Measurements from ENCODE around the gene ZNF442.
A peak's percentile ranks its signal among the peaks of the same experiment; 100 is the strongest.
"Not testable (repeated sequence)": the region's sequence is repeated elsewhere in the genome, so short reads cannot be mapped to it uniquely, and the experiment has no call there.

The ZNF442 gene

GRCh38 chr19:12364391-12365235, 870 bp downstream of the ZNF442 start:
- H3K4me3 ChIP-seq (ENCODE audit: extremely low read depth, insufficient read depth, low read length, poor library complexity, severe bottlenecking): peak overlapping the region; percentile 76
- H3K27ac ChIP-seq (ENCODE audit: low read depth, low read length, severe bottlenecking): peak overlapping the region; percentile 95
- H3K36me3 ChIP-seq (ENCODE audit: control insufficient read depth, insufficient read depth, low read length): peaks cover 7% of the 10 kb centered on the region
- H3K9me3 ChIP-seq (ENCODE audit: control insufficient read depth, low read length): peaks cover 30% of the 10 kb centered on the region
- H3K4me1 ChIP-seq (ENCODE audit: control insufficient read depth, insufficient read depth, low read length, poor library complexity, severe bottlenecking): no peaks in the 10 kb centered on the region
- WGBS, 2 experiments (ENCODE audit: insufficient coverage in 2 of 2): 18 to 25% methylated on average over 23 to 27 of the region's 28 CpGs

GRCh38 chr19:12362236-12362635, 3.2 kb downstream of the ZNF442 start:
- not testable (repeated sequence) for H3K4me1 ChIP-seq (ENCODE audit: control insufficient read depth, insufficient read depth, low read length, poor library complexity, severe bottlenecking); H3K36me3 ChIP-seq (ENCODE audit: control insufficient read depth, insufficient read depth, low read length); H3K27ac ChIP-seq (ENCODE audit: low read depth, low read length, severe bottlenecking); H3K4me3 ChIP-seq (ENCODE audit: extremely low read depth, insufficient read depth, low read length, poor library complexity, severe bottlenecking)
- peaks cover 44% of the 10 kb centered on the region for H3K9me3 ChIP-seq (ENCODE audit: control insufficient read depth, low read length)
- 93 to 98% methylated on average over 17 to 30 of the region's 30 CpGs for WGBS, 2 experiments (ENCODE audit: insufficient coverage in 2 of 2)

GRCh38 chr19:12353375-12353774, 12.1 kb downstream of the ZNF442 start:
- no peak overlapping the region for H3K27ac ChIP-seq (ENCODE audit: low read depth, low read length, severe bottlenecking)
- 90 to 100% methylated on average over 1 to 2 of the region's 4 CpGs for WGBS, 2 experiments (ENCODE audit: insufficient coverage in 2 of 2)
- peaks cover 76% of the 10 kb centered on the region for H3K9me3 ChIP-seq (ENCODE audit: control insufficient read depth, low read length)
- H3K36me3 ChIP-seq (ENCODE audit: control insufficient read depth, insufficient read depth, low read length): peaks cover 32% of the 10 kb centered on the region
- H3K4me1 ChIP-seq (ENCODE audit: control insufficient read depth, insufficient read depth, low read length, poor library complexity, severe bottlenecking): no peaks in the 10 kb centered on the region
- no peak overlapping the region for H3K4me3 ChIP-seq (ENCODE audit: extremely low read depth, insufficient read depth, low read length, poor library complexity, severe bottlenecking)

DNA sequence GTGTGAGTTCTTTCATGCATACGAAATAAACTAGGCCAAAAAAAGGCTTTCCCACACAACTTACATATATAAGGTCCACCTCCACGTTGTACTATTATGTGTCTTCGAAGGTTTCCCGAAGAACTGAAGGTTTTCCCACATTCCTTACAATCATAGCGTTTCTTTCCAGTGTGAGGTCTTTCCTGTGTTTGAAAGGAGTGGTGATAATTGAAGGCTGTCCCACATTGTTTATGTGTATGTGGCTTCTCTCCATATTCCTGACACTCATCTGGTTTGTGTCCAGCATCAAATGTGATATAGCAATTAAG, 14.6 kb downstream of the ZNF442 start:
- Histone ChIP-seq H3K27ac (ENCODE audit: low read depth, low read length, severe bottlenecking) (no peak overlapping the region), H3K36me3 (ENCODE audit: control insufficient read depth, insufficient read depth, low read length) (peaks cover 32% of the 10 kb centered on the region), H3K4me3 (ENCODE audit: extremely low read depth, insufficient read depth, low read length, poor library complexity, severe bottlenecking) (no peak overlapping the region), H3K4me1 (ENCODE audit: control insufficient read depth, insufficient read depth, low read length, poor library complexity, severe bottlenecking) (no peaks in the 10 kb centered on the region), H3K9me3 (ENCODE audit: control insufficient read depth, low read length) (peaks cover 77% of the 10 kb centered on the region)
- 100% methylated on average over 2 of the region's 5 CpGs for WGBS, 2 experiments (ENCODE audit: insufficient coverage in 2 of 2)

GRCh38 chr19:12350185-12350889, 15.1 kb downstream of the ZNF442 start:
- H3K36me3 ChIP-seq (ENCODE audit: control insufficient read depth, insufficient read depth, low read length): peaks cover 32% of the 10 kb centered on the region
- WGBS, 2 experiments (ENCODE audit: insufficient coverage in 2 of 2): 98% methylated on average over 6 to 7 of the region's 8 CpGs
- no peaks in the 10 kb centered on the region for H3K4me1 ChIP-seq (ENCODE audit: control insufficient read depth, insufficient read depth, low read length, poor library complexity, severe bottlenecking)
- H3K4me3 ChIP-seq (ENCODE audit: extremely low read depth, insufficient read depth, low read length, poor library complexity, severe bottlenecking): no peak overlapping the region
- H3K27ac ChIP-seq (ENCODE audit: low read depth, low read length, severe bottlenecking): no peak overlapping the region
- peaks cover 73% of the 10 kb centered on the region for H3K9me3 ChIP-seq (ENCODE audit: control insufficient read depth, low read length)

DNA sequence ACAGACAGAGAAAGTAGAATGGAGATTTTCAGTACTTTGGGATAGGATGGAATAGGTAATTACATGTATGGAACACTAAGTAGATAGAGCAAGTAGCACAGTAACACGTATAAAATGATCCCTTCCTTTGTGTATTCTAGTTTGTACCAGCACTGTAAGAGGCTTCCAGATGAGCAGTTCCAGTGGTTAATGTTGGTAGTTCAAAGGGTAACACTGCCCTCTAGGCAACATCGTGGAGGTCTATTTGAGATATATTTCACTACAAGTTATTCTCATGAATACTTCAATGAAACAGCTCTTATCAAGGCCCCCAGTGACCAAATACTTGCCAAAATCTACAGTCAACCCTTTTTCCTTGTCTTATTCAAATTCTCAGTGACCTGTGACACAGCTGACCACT, 18.6 kb downstream of the ZNF442 start:
- 91 to 100% methylated on average over 1 to 2 of the region's 2 CpGs for WGBS, 2 experiments (ENCODE audit: insufficient coverage in 2 of 2)
- H3K36me3 ChIP-seq (ENCODE audit: control insufficient read depth, insufficient read depth, low read length): peaks cover 26% of the 10 kb centered on the region
- no peaks in the 10 kb centered on the region for H3K4me1 ChIP-seq (ENCODE audit: control insufficient read depth, insufficient read depth, low read length, poor library complexity, severe bottlenecking)
- H3K9me3 ChIP-seq (ENCODE audit: control insufficient read depth, low read length): peaks cover 57% of the 10 kb centered on the region
- no peak overlapping the region for H3K4me3 ChIP-seq (ENCODE audit: extremely low read depth, insufficient read depth, low read length, poor library complexity, severe bottlenecking)
- H3K27ac ChIP-seq (ENCODE audit: low read depth, low read length, severe bottlenecking): no peak overlapping the region

- H3K9me3 ChIP-seq (ENCODE audit: control insufficient read depth, low read length): peaks cover 42% of the 10 kb centered on the region
- no CpG with 5 or more reads among the region's 1 CpG for WGBS, 2 experiments (ENCODE audit: insufficient coverage in 2 of 2)
- no peak overlapping the region for H3K27ac ChIP-seq (ENCODE audit: low read depth, low read length, severe bottlenecking)
- peaks cover 9% of the 10 kb centered on the region for H3K36me3 ChIP-seq (ENCODE audit: control insufficient read depth, insufficient read depth, low read length)
- H3K4me3 ChIP-seq (ENCODE audit: extremely low read depth, insufficient read depth, low read length, poor library complexity, severe bottlenecking): no peak overlapping the region
- H3K4me1 ChIP-seq (ENCODE audit: control insufficient read depth, insufficient read depth, low read length, poor library complexity, severe bottlenecking): no peaks in the 10 kb centered on the region
These were observed 20.3 kb downstream of the ZNF442 start for GRCh38 chr19:12345197-12345596.

- WGBS, 2 experiments (ENCODE audit: insufficient coverage in 2 of 2): 3 to 4% methylated on average over 43 to 50 of the region's 55 CpGs
- Histone ChIP-seq H3K27ac (ENCODE audit: low read depth, low read length, severe bottlenecking) (peak within 1 kb of the TSS; percentile 53), H3K4me1 (ENCODE audit: control insufficient read depth, insufficient read depth, low read length, poor library complexity, severe bottlenecking) (peaks cover 5% of the 10 kb centered on the region), H3K36me3 (ENCODE audit: control insufficient read depth, insufficient read depth, low read length) (no peaks in the 10 kb centered on the region), H3K4me3 (ENCODE audit: extremely low read depth, insufficient read depth, low read length, poor library complexity, severe bottlenecking) (peak within 1 kb of the TSS; percentile 72), H3K9me3 (ENCODE audit: control insufficient read depth, low read length) (no peaks in the 10 kb centered on the region)
These were observed 32.0 kb downstream of the ZNF442 start, which contains the start of gene ZNF563 for GRCh38 chr19:12333162-12334159. Gene ZNF563, minus strand, starts transcription at chr19:12333633. Its CDS starts 151 bp downstream, at chr19:12333482.

DNA sequence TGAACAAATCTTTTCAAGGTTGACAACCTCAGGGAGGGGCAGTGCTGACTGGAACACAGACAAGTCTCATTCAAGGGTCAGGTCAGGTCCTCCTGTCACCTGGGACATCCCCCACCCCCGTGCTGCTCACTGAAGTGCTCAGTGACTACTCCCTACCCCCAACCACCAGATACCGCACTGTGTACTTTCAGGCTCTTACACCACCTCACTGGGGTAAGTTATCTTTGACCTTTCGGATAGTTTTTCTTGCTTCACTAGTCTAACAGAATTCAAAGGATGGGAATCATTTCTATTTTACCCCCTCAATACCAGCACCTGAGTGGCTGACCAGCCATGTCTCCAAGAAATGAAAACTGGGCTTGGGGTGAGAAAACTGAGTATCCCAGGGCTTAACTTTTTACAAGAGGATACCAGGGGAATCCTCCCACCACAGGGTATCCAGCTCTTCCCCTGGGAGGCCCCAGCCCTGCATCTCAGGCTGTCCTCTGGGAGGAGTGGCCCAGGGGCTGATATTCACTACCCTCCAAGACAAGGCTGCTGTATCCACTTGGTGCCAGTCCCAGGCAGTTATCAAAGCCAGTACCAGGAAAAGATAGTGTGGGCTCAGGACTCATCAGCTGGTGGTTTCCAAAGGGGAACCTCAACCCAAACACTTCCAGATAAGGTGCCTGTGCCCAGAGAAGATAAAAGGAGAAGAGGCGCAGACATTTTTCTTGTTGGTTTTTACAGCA, 34.1 kb downstream of the ZNF442 start:
- Histone ChIP-seq H3K4me1 (ENCODE audit: control insufficient read depth, insufficient read depth, low read length, poor library complexity, severe bottlenecking) (peaks cover 5% of the 10 kb centered on the region), H3K4me3 (ENCODE audit: extremely low read depth, insufficient read depth, low read length, poor library complexity, severe bottlenecking) (no peak overlapping the region)
- WGBS, 2 experiments (ENCODE audit: insufficient coverage in 2 of 2): 50 to 84% methylated on average over 1 to 3 of the region's 4 CpGs

DNA sequence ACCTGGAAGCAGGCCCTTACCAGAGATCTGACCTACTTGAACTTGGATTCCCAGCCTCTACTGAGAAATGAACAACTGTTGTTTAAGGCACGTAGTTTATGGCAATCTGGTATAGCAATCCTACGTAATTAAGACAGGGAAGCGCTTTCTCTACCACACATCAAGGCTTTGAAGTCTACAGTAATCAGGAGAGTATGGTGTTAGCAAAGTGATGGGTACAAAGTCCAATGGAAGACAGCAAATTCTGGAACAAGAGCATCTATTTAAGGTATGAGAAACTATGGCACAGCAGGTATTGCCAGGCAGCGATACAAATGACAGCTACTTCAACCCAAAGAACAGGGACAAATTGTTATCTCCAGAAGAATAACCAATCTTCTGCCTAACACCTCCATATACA, 35.1 kb downstream of the ZNF442 start:
- Histone ChIP-seq H3K4me1 (ENCODE audit: control insufficient read depth, insufficient read depth, low read length, poor library complexity, severe bottlenecking) (peaks cover 5% of the 10 kb centered on the region), H3K36me3 (ENCODE audit: control insufficient read depth, insufficient read depth, low read length) (no peaks in the 10 kb centered on the region), H3K27ac (ENCODE audit: low read depth, low read length, severe bottlenecking) (no peak overlapping the region), H3K4me3 (ENCODE audit: extremely low read depth, insufficient read depth, low read length, poor library complexity, severe bottlenecking) (no peak overlapping the region), H3K9me3 (ENCODE audit: control insufficient read depth, low read length) (no peaks in the 10 kb centered on the region)
- 50 to 78% methylated on average over 1 to 4 of the region's 4 CpGs for WGBS, 2 experiments (ENCODE audit: insufficient coverage in 2 of 2)

More for the DNA sequence above, 34.1 kb downstream of the ZNF442 start:
- no peak overlapping the region for H3K27ac ChIP-seq (ENCODE audit: low read depth, low read length, severe bottlenecking)
- H3K9me3 ChIP-seq (ENCODE audit: control insufficient read depth, low read length): no peaks in the 10 kb centered on the region
- H3K36me3 ChIP-seq (ENCODE audit: control insufficient read depth, insufficient read depth, low read length): no peaks in the 10 kb centered on the region
